CD4-positive, alpha-beta memory T cell (primary cell): Measurements from ENCODE around the gene NLGN2. TPM values are rescaled to one million over a fixed set of nuclear protein-coding genes. Genes with fewer than 3 reads are reported as not detected.

Source experiments
- CTCF ChIA-PET: fragments of 350-600 bp; sonication (Branson Sonifier 250); formaldehyde crosslinking; loops from one replicate; lab custom pipeline; 2021; ENCODE audit warnings: inconsistent platforms; ENCODE audit not compliant: partially characterized antibody; lab: Charles Lee
- POLR2A ChIA-PET: fragments of 350-600 bp; sonication (Branson Sonifier 250); formaldehyde crosslinking; loops from one replicate; lab custom pipeline; 2021; ENCODE audit not compliant: partially characterized antibody; lab: Charles Lee
- DNase-seq, 5 donors: peaks; one replicate each; pipeline versions ENCODE4 v3.0.0 to v3.0.0-alpha.2; 2020 to 2022; ENCODE audit warnings: mixed read lengths in 1 of 5
- H3K27ac ChIP-seq: one replicate; pipeline ENCODE4 v1.7.0; 2013; ENCODE audit warnings: low read depth, low read length
- H3K27me3 ChIP-seq: 2 replicates; pipeline ENCODE4 v1.7.0; 2013; ENCODE audit warnings: mild to moderate bottlenecking, low read length, moderate library complexity; ENCODE audit not compliant: insufficient read depth
- H3K36me3 ChIP-seq: 2 replicates; pipeline ENCODE4 v1.7.0; 2013; ENCODE audit warnings: mild to moderate bottlenecking, low read length, moderate library complexity; ENCODE audit not compliant: insufficient read depth
- H3K4me1 ChIP-seq: 2 replicates; pipeline ENCODE4 v1.7.0; 2013; ENCODE audit warnings: mild to moderate bottlenecking, low read length, moderate library complexity; ENCODE audit not compliant: insufficient read depth
- H3K4me3 ChIP-seq, 2 donors: one replicate each; pipeline ENCODE4 v1.7.0; 2013; ENCODE audit warnings: low read length in 2 of 2, mild to moderate bottlenecking in 1 of 2
- H3K9me3 ChIP-seq, 2 donors: one replicate each; pipeline ENCODE4 v1.7.0; 2013; ENCODE audit warnings: low read length in 2 of 2, control low read depth in 1 of 2; ENCODE audit not compliant: control insufficient read depth in 1 of 2
- H3K27ac Mint-ChIP-seq, 7 donors: one replicate each; pipeline ENCODE4 v1.8.0; 2020 to 2021; ENCODE audit warnings: mixed read lengths in 7 of 7, mild to moderate bottlenecking in 6 of 7, inconsistent platforms in 3 of 7, moderate library complexity in 3 of 7
- H3K27me3 Mint-ChIP-seq, 2 donors: one replicate each; pipeline ENCODE4 v1.8.0; 2020 to 2021; ENCODE audit warnings: mixed read lengths in 2 of 2
- H3K36me3 Mint-ChIP-seq, 2 donors: one replicate each; pipeline ENCODE4 v1.8.0; 2020 to 2021; ENCODE audit warnings: mixed read lengths in 2 of 2, inconsistent platforms in 1 of 2, mild to moderate bottlenecking in 1 of 2
- H3K4me1 Mint-ChIP-seq, 4 donors: one replicate each; pipeline ENCODE4 v1.8.0; 2020 to 2021; ENCODE audit warnings: mixed read lengths in 4 of 4, mild to moderate bottlenecking in 1 of 4
- H3K4me3 Mint-ChIP-seq, 8 donors: one replicate each; pipeline ENCODE4 v1.8.0; 2020 to 2021; ENCODE audit warnings: mixed read lengths in 8 of 8, mild to moderate bottlenecking in 7 of 8, moderate library complexity in 6 of 8, inconsistent platforms in 3 of 8
- H3K9me3 Mint-ChIP-seq, 8 donors: one replicate each; pipeline ENCODE4 v1.8.0; 2020 to 2021; ENCODE audit warnings: mixed read lengths in 8 of 8, mild to moderate bottlenecking in 5 of 8, inconsistent platforms in 3 of 8, moderate library complexity in 1 of 8
- intact Hi-C: fragments of 100-400 bp; cut with micrococcal nuclease; formaldehyde crosslinking; loops from one replicate; pipeline ENCODE4 v1.15.1; 2023
- polyA plus RNA-seq, 2 donors: library from polyadenylated mRNA; unstranded; fragments of 300-500 nt; fragmentation: Illumina TruSeq; gene quantifications; one replicate each; pipeline ENCODE4 v1.2.3, GENCODE V29; 2021
- total RNA-seq, 2 experiments: library from RNA; stranded (reverse); gene quantifications; one replicate each; pipeline ENCODE4 v1.2.3, GENCODE V29; 2021

NLGN2 gene
- total and polyA plus RNA-seq, 4 experiments from 2014 or later: 0.08 to 9.8 (median 8.8) TPM; not detected in 1

DNA sequence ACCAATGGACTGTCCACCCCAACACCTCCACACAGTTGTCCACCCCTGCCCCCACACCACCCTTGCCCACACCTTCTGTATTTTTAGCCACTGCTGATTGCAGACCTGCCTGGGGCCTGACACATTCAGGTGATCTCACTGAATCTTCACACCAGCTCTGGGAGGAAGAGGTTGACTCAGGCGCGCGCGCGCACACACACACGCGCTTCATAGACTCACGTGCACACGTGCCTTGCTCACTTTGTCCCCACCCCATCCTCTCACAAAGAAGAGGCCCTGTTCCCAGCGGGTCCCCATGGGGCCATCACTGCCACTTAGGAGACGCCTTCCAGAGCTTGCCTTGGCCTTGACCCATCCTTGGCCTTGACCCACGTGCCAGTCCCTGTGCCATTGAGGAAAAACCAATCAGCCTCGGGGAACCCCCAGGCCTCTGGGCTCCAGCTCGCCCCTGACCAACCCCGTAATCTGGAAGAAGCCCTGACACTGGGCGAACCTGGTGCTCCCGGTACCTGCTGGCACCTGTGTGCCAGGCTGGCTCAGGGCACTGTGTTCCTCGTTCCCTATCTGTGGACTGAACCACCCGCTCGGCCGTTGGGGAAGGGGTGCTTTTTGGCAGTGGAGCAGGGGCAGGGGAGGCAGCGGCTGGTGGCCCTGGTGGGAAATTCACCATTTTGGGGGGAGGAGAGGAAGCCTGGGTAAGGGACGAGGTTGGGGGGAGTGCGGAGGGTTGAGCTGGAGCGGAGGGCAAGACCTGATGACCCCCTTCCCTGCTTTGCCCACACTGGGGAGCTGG, 3.2 kb downstream of the NLGN2 start:
- CTCF ChIA-PET: no interaction called here
- Mint-ChIP-seq H3K4me1 (peaks cover 5 to 24% (median 7%) of the 10 kb centered on the region in 4 donors), H3K4me3 (no peak overlapping the region), H3K27me3 (peaks cover 0 to 2% of the 10 kb centered on the region in 2 donors), H3K36me3 (no peaks in the 10 kb centered on the region), H3K9me3 (no peaks in the 10 kb centered on the region), H3K27ac (peak overlapping the region in 1 of 7 donors; percentile 72)
- H3K4me3 ChIP-seq: no peak overlapping the region
- no peaks in the 10 kb centered on the region for H3K4me1 ChIP-seq
- H3K27me3 ChIP-seq: no peaks in the 10 kb centered on the region
- POLR2A ChIA-PET: no interaction called here
- H3K36me3 ChIP-seq: no peaks in the 10 kb centered on the region
- DNase-seq: peak in 1 of 5 donors; percentile 33
- intact Hi-C loops: no loop called here
- no peak overlapping the region for H3K27ac ChIP-seq
- H3K9me3 ChIP-seq: no peaks in the 10 kb centered on the region

DNA sequence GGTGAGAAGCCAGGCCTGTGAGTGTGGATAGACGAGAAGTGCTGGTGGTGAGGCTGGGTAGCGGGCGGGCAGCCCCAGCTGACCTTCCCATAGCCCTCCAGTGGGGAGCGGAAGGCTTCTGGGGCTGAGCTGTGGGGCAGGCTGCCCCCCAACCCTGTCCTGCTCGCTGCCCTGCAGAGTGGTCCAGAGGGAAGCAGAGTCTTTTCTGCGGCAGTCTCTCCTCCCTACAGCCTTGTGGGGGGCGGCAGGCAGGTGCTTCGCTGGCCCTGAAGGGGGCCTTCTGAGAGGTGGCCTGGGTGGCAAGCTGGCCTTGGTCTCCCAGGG, 3.7 kb downstream of the NLGN2 start:
- no peaks in the 10 kb centered on the region for H3K36me3 Mint-ChIP-seq
- peaks cover 2 to 19% (median 7%) of the 10 kb centered on the region in 4 donors for H3K4me1 Mint-ChIP-seq
- H3K4me1 ChIP-seq: no peaks in the 10 kb centered on the region
- no peaks in the 10 kb centered on the region for H3K36me3 ChIP-seq
- H3K27me3 ChIP-seq: no peaks in the 10 kb centered on the region
- intact Hi-C loops: no loop called here
- no peak overlapping the region for H3K27ac Mint-ChIP-seq
- no peak overlapping the region for H3K27ac ChIP-seq
- ChIA-PET CTCF (no interaction called here), POLR2A (no interaction called here)
- no peaks in the 10 kb centered on the region for H3K9me3 Mint-ChIP-seq
- DNase-seq: no peak
- H3K4me3 ChIP-seq: no peak overlapping the region
- H3K4me3 Mint-ChIP-seq: no peak overlapping the region
- H3K9me3 ChIP-seq: no peaks in the 10 kb centered on the region
- peaks cover 0 to 2% of the 10 kb centered on the region in 2 donors for H3K27me3 Mint-ChIP-seq

DNA sequence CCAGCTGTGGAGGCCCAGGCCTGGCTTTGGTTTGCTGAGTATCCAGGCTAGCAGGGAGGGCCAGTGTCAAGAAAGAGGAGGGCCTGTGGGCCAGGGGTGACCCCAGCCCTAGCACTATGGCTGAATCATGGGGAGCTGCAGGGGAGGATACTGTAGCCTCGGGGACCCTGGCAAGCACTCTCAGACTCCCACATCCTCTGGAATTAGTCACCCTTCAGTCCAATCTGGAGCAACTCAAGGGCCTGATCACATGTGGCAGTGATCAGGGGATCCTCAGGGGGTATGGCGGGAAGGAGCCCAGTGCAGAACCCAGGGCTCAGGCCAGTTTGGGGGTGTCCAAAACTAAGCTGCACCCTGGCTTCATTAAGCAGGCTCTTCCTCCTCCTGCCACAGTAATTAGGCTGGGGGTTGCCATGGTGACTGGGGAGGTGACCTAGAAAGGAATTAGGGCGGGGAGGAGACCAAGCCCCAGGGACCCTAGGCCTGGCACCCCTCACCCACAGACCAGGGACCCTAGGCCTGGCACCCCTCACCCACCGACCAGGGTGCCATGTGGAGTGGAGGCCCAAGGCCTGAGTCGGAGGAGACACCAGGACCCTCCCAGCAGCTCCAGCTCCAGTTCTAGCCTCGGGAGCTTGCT, 5.8 kb downstream of the NLGN2 start:
- DNase-seq: peak in 1 of 5 donors; percentile 25
- Histone ChIP-seq H3K27me3 (no peaks in the 10 kb centered on the region), H3K9me3 (no peaks in the 10 kb centered on the region), H3K4me3 (no peak overlapping the region), H3K4me1 (no peaks in the 10 kb centered on the region), H3K27ac (no peak overlapping the region), H3K36me3 (no peaks in the 10 kb centered on the region)
- H3K4me1 Mint-ChIP-seq: peaks cover 2 to 11% (median 5%) of the 10 kb centered on the region in 4 donors
- H3K27me3 Mint-ChIP-seq: peaks cover 0 to 2% of the 10 kb centered on the region in 2 donors
- no peak overlapping the region for H3K4me3 Mint-ChIP-seq
- intact Hi-C loops: no loop called here
- H3K27ac Mint-ChIP-seq: no peak overlapping the region
- POLR2A ChIA-PET: interaction anchor here (0.7 to 1.3 kb wide), 2 partner anchors 11 to 22 kb away, joined by 3 read pairs; partner anchors contain the start of gene TMEM102
- no peaks in the 10 kb centered on the region for H3K9me3 Mint-ChIP-seq
- no peaks in the 10 kb centered on the region for H3K36me3 Mint-ChIP-seq
- CTCF ChIA-PET: interaction anchor here (0.8 to 1.2 kb wide), 2 partner anchors 23 to 58 kb away, joined by 3 read pairs; no protein-coding TSS in a partner anchor

DNA sequence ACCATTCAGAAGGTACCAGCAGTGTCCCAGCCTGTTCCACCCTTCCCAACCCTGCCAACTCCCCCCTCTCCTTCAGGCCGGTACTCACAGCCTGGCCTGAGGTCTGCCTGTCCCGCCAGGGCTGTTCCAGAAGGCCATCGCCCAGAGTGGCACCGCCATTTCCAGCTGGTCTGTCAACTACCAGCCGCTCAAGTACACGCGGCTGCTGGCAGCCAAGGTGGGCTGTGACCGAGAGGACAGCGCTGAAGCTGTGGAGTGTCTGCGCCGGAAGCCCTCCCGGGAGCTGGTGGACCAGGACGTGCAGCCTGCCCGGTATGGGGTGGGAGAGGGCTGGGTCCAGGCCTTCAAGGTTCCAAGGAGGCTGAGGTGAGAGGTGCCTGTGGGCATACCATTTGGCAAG, 7.2 kb downstream of the NLGN2 start:
- no peaks in the 10 kb centered on the region for H3K9me3 Mint-ChIP-seq
- intact Hi-C loops: no loop called here
- H3K27me3 Mint-ChIP-seq: no peaks in the 10 kb centered on the region
- Histone ChIP-seq H3K4me3 (no peak overlapping the region), H3K27ac (no peak overlapping the region), H3K36me3 (no peaks in the 10 kb centered on the region), H3K4me1 (no peaks in the 10 kb centered on the region), H3K27me3 (no peaks in the 10 kb centered on the region), H3K9me3 (no peaks in the 10 kb centered on the region)
- ChIA-PET POLR2A (no interaction called here), CTCF (interaction anchor here (1.5 kb wide), 1 partner anchor 58 kb away, joined by 3 read pairs; no protein-coding TSS in a partner anchor)
- no peak overlapping the region for H3K27ac Mint-ChIP-seq
- H3K4me1 Mint-ChIP-seq: peaks cover 0 to 2% (median under 1%) of the 10 kb centered on the region in 4 donors
- H3K36me3 Mint-ChIP-seq: no peaks in the 10 kb centered on the region
- H3K4me3 Mint-ChIP-seq: no peak overlapping the region
- no peak for DNase-seq

DNA sequence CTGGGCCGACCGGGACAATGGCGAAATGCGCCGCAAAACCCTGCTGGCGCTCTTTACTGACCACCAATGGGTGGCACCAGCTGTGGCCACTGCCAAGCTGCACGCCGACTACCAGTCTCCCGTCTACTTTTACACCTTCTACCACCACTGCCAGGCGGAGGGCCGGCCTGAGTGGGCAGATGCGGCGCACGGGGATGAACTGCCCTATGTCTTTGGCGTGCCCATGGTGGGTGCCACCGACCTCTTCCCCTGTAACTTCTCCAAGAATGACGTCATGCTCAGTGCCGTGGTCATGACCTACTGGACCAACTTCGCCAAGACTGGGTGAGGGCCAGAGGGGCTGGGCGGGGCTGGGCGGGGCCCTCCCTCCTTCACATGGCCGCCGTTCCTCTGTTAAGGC, 8.1 kb downstream of the NLGN2 start:
- H3K4me1 Mint-ChIP-seq: peaks cover 0 to 2% (median 0%) of the 10 kb centered on the region in 4 donors
- H3K9me3 ChIP-seq: no peaks in the 10 kb centered on the region
- no peaks in the 10 kb centered on the region for H3K27me3 Mint-ChIP-seq
- no peak overlapping the region for H3K4me3 ChIP-seq
- no peaks in the 10 kb centered on the region for H3K36me3 ChIP-seq
- DNase-seq: no peak
- intact Hi-C loops: loop anchor here (1.0 kb wide), 1 partner anchor 59 kb away; no protein-coding TSS in a partner anchor
- no peaks in the 10 kb centered on the region for H3K9me3 Mint-ChIP-seq
- POLR2A ChIA-PET: interaction anchor here (1.3 kb wide), 1 partner anchor 12 kb away, joined by 4 read pairs; the partner anchor contains the start of gene TMEM256
- no peak overlapping the region for H3K27ac ChIP-seq
- no peak overlapping the region for H3K27ac Mint-ChIP-seq
- CTCF ChIA-PET: interaction anchor here (1.5 kb wide), 1 partner anchor 59 kb away, joined by 3 read pairs; no protein-coding TSS in a partner anchor
- H3K4me3 Mint-ChIP-seq: no peak overlapping the region
- H3K27me3 ChIP-seq: no peaks in the 10 kb centered on the region
- no peaks in the 10 kb centered on the region for H3K36me3 Mint-ChIP-seq
- H3K4me1 ChIP-seq: no peaks in the 10 kb centered on the region

DNA sequence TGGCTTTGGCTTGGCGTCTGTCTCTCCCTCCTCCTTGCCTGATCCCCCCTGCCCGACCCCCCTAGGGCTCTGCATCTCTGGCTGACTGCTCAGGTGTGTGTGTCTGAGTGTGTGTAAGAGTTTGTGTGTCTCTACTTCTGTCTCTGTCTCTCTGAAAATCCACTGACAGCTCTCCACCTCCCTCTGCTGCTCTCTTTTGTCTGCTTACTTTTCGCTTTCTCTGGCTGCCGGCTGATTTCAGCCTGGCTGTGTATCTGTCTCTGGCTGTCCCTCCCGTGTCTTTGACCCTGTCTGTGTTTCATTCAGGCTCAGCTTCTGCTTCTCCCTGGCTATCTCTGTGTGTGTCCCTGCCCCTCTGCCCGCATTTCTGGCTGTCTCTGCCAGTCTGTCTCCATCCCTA, 8.7 kb downstream of the NLGN2 start:
- no peaks in the 10 kb centered on the region for H3K9me3 Mint-ChIP-seq
- peaks cover 0 to 2% (median 0%) of the 10 kb centered on the region in 4 donors for H3K4me1 Mint-ChIP-seq
- H3K27me3 ChIP-seq: no peaks in the 10 kb centered on the region
- intact Hi-C loops: loop anchor here (1.0 kb wide), 1 partner anchor 60 kb away; no protein-coding TSS in a partner anchor
- no peaks in the 10 kb centered on the region for H3K36me3 Mint-ChIP-seq
- POLR2A ChIA-PET: interaction anchor here (1.3 kb wide), 1 partner anchor 12 kb away, joined by 4 read pairs; the partner anchor contains the start of gene TMEM256
- peak overlapping the region in 1 of 8 donors; percentile 3 for H3K4me3 Mint-ChIP-seq
- DNase-seq: no peak
- no peaks in the 10 kb centered on the region for H3K36me3 ChIP-seq
- H3K27ac ChIP-seq: no peak overlapping the region
- peak overlapping the region in 1 of 7 donors; percentile 29 for H3K27ac Mint-ChIP-seq
- no peak overlapping the region for H3K4me3 ChIP-seq
- CTCF ChIA-PET: no interaction called here
- H3K27me3 Mint-ChIP-seq: no peaks in the 10 kb centered on the region
- H3K9me3 ChIP-seq: no peaks in the 10 kb centered on the region
- H3K4me1 ChIP-seq: no peaks in the 10 kb centered on the region

DNA sequence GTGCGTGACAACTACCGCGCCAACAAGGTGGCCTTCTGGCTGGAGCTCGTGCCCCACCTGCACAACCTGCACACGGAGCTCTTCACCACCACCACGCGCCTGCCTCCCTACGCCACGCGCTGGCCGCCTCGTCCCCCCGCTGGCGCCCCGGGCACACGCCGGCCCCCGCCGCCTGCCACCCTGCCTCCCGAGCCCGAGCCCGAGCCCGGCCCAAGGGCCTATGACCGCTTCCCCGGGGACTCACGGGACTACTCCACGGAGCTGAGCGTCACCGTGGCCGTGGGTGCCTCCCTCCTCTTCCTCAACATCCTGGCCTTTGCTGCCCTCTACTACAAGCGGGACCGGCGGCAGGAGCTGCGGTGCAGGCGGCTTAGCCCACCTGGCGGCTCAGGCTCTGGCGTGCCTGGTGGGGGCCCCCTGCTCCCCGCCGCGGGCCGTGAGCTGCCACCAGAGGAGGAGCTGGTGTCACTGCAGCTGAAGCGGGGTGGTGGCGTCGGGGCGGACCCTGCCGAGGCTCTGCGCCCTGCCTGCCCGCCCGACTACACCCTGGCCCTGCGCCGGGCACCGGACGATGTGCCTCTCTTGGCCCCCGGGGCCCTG, 9.5 kb downstream of the NLGN2 start:
- Histone ChIP-seq H3K4me1 (no peaks in the 10 kb centered on the region), H3K27ac (no peak overlapping the region), H3K4me3 (no peak overlapping the region), H3K27me3 (no peaks in the 10 kb centered on the region), H3K36me3 (no peaks in the 10 kb centered on the region), H3K9me3 (no peaks in the 10 kb centered on the region)
- Mint-ChIP-seq H3K27ac (no peak overlapping the region), H3K4me1 (peaks cover 0 to 2% (median 0%) of the 10 kb centered on the region in 4 donors), H3K27me3 (no peaks in the 10 kb centered on the region), H3K9me3 (no peaks in the 10 kb centered on the region), H3K36me3 (no peaks in the 10 kb centered on the region), H3K4me3 (no peak overlapping the region)
- intact Hi-C loops: no loop called here
- CTCF ChIA-PET: no interaction called here
- peak in 1 of 5 donors; percentile 11 for DNase-seq
- POLR2A ChIA-PET: interaction anchor here (1.3 kb wide), 1 partner anchor 13 kb away, joined by 4 read pairs; the partner anchor contains the start of gene TMEM256
